Small intestine (tissue), 7 donors: ENCODE results near the gene EIF2S1. TPM values are rescaled to one million over a fixed set of nuclear protein-coding genes. Genes with fewer than 3 reads are reported as not detected.

Experiments
- DNase-seq, 2 donors: peaks; one replicate each; pipeline versions ENCODE4 v3.0.0 to v3.0.0-alpha.2; 2013
- FAIRE-seq: peaks from 2 replicates; lab custom pipeline; 2012; peaks lifted over from hg19 to GRCh38; lab: Jason Lieb, UNC
- H3K27ac ChIP-seq, 3 donors: one replicate each; pipeline ENCODE4 v1.5.1; 2013; ENCODE audit warnings: low read length in 2 of 3, mild to moderate bottlenecking in 2 of 3, control low read depth in 1 of 3, inconsistent platforms in 1 of 3, low read depth in 1 of 3, moderate library complexity in 1 of 3
- H3K27me3 ChIP-seq, 3 donors: one replicate each; pipeline ENCODE4 v1.6.1; 2013; ENCODE audit warnings: low read length in 3 of 3, inconsistent platforms in 1 of 3; ENCODE audit not compliant: control insufficient read depth in 3 of 3, insufficient read depth in 3 of 3
- H3K36me3 ChIP-seq, 3 donors: one replicate each; pipeline ENCODE4 v1.6.1; 2013; ENCODE audit warnings: low read length in 3 of 3, inconsistent platforms in 1 of 3, low read depth in 1 of 3, mild to moderate bottlenecking in 1 of 3, moderate library complexity in 1 of 3; ENCODE audit not compliant: control insufficient read depth in 3 of 3, insufficient read depth in 2 of 3
- H3K4me1 ChIP-seq, 3 donors: one replicate each; pipeline ENCODE4 v1.6.1; 2013; ENCODE audit warnings: low read length in 2 of 3, inconsistent platforms in 1 of 3, low read depth in 1 of 3, mild to moderate bottlenecking in 1 of 3, moderate library complexity in 1 of 3; ENCODE audit not compliant: control insufficient read depth in 3 of 3, insufficient read depth in 2 of 3
- H3K4me3 ChIP-seq, 3 donors: one replicate each; pipeline ENCODE4 v1.5.1; 2013; ENCODE audit warnings: low read length in 3 of 3, control low read depth in 1 of 3, inconsistent platforms in 1 of 3, low read depth in 1 of 3, mild to moderate bottlenecking in 1 of 3, moderate library complexity in 1 of 3
- H3K9me3 ChIP-seq, 2 donors: one replicate each; pipeline ENCODE4 v1.6.1; 2013; ENCODE audit warnings: low read depth in 1 of 2, low read length in 1 of 2; ENCODE audit not compliant: control insufficient read depth in 2 of 2, insufficient read depth in 1 of 2
- WGBS, 3 donors: extraction: QIAGEN DNeasy Blood & Tissue Kit; methylation state at CpG; one replicate each; pipeline ENCODE4 v1.1.7; 2013; 5-methylcytosine and 5-hydroxymethylcytosine counted together
- polyA plus RNA-seq, 4 donors: library from polyadenylated mRNA; stranded (reverse) in 3 of 4; unstranded in 1 of 4; fragments of 200-250 nt in 3 of 4; fragments of 120-200 nt in 1 of 4; gene quantifications; one replicate each; pipeline versions ENCODE4 v1.2.1 to v1.2.3, GENCODE V29; 2013
- donor health status: healthy with polysubstance abuse.
- donor health status: control.
- donor health status: control.
- donor health status: Bipolar disorder and iron deficiency.
- donor health status: healthy.

The EIF2S1 gene
- polyA plus RNA-seq, 4 donors, result 43.6 to 116 (median 69.9) TPM

DNA sequence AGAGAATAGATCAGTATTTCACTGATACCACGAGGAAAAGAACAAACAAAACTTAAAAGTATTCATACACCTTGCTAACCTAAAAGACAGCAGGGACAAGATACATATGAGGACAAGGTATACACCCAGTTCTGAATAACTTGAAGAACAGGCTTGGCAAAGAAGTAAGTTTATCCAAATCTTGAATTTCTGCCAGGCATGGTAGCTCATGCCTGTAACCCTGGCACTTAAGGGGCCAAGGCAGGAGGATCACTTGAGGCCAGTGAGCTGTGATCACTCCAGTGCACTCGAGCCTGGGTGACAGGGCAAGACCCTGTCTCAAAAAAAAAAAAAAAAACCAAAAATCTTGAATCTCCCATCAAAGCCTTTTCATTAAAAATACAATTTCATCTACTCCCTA lies 25.0 kb downstream of the EIF2S1 start:
- H3K27ac ChIP-seq, result no peak overlapping the region
- DNase-seq (no peak), FAIRE-seq (no peak)
- H3K27me3 ChIP-seq, result no peaks in the 10 kb centered on the region
- H3K4me1 ChIP-seq, result no peaks in the 10 kb centered on the region
- H3K9me3 ChIP-seq, result no peaks in the 10 kb centered on the region
- 48 to 70% (median 61%) methylated on average over 2 of the region's 2 CpGs for WGBS, 3 donors
- no peak overlapping the region for H3K4me3 ChIP-seq
- H3K36me3 ChIP-seq, result peaks cover 10 to 25% (median 13%) of the 10 kb centered on the region in 3 donors

DNA sequence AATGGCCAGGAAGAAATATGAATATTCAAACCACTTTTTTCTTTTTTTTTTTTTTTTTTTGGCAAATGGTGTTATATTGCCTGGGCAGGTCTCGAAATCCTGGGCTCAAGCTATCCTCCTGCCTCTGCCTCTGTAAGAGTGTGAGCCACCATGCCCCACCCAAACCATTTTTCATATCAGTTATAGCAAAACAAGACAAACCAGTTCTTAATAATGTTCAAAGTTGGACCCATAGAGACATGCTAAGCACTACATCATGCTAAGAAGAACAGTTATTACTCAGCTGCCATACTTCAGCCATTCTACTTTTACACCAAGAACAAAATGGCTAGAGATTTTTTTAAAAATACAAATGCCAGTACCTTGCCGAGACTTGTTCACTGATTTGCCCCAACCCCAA lies 25.5 kb downstream of the EIF2S1 start:
- no peaks in the 10 kb centered on the region for H3K4me1 ChIP-seq
- H3K9me3 ChIP-seq, result no peaks in the 10 kb centered on the region
- H3K27ac ChIP-seq, result no peak overlapping the region
- WGBS, 3 donors, result 75 to 88% (median 81%) methylated on average over 2 of the region's 2 CpGs
- DNase-seq (peak in 1 of 2 donors; percentile 15), FAIRE-seq (no peak)
- no peak overlapping the region for H3K4me3 ChIP-seq
- H3K27me3 ChIP-seq, result no peaks in the 10 kb centered on the region
- peaks cover 10 to 30% (median 13%) of the 10 kb centered on the region in 3 donors for H3K36me3 ChIP-seq

DNA sequence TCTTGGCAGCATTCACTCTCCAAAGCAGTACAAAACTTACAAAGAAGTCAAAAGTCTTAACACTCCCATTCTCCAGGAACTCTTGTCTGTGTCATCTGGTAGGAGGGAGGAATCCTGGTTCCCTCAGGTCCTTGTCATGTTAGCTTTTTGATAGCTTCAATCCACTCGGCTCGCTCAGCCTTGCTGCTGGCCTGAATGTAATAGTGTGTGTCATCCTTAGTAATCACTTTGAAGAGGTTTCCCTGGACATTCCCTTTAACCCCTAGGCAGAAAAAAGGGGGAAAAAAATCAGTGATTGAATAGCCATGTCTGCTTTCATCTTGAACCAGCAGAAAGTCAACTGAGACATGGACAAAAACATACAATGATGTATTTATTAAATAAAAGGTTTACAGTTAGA lies 27.1 kb downstream of the EIF2S1 start:
- no peaks in the 10 kb centered on the region for H3K9me3 ChIP-seq
- 82 to 96% (median 95%) methylated on average over 2 of the region's 2 CpGs for WGBS, 3 donors
- H3K27ac ChIP-seq, result no peak overlapping the region
- no peak for DNase-seq
- H3K36me3 ChIP-seq, result peaks cover 12 to 43% (median 13%) of the 10 kb centered on the region in 3 donors
- no peak overlapping the region for H3K4me3 ChIP-seq
- no peaks in the 10 kb centered on the region for H3K27me3 ChIP-seq
- FAIRE-seq, result no peak
- H3K4me1 ChIP-seq, result no peaks in the 10 kb centered on the region

- H3K27ac ChIP-seq, result no peak overlapping the region
- peaks cover 5 to 53% (median 11%) of the 10 kb centered on the region in 3 donors for H3K36me3 ChIP-seq
- H3K4me1 ChIP-seq, result no peaks in the 10 kb centered on the region
- no peak for DNase-seq
- H3K4me3 ChIP-seq, result no peak overlapping the region
- WGBS, 3 donors, result 88 to 92% (median 91%) methylated on average over 3 of the region's 3 CpGs
- no peak for FAIRE-seq
- no peaks in the 10 kb centered on the region for H3K27me3 ChIP-seq
- no peaks in the 10 kb centered on the region for H3K9me3 ChIP-seq
Observed at GRCh38 chr14:67389275-67389674, 29.1 kb downstream of the EIF2S1 start.

- Histone ChIP-seq H3K9me3 (no peaks in the 10 kb centered on the region), H3K4me1 (no peaks in the 10 kb centered on the region), H3K36me3 (peaks cover 6 to 58% (median 16%) of the 10 kb centered on the region in 3 donors), H3K27ac (no peak overlapping the region), H3K27me3 (no peaks in the 10 kb centered on the region), H3K4me3 (no peak overlapping the region)
- DNase-seq (no peak), FAIRE-seq (no peak)
- WGBS, 3 donors, result 73 to 79% (median 77%) methylated on average over 1 of the region's 1 CpG
Observed at GRCh38 chr14:67389811-67390534, 29.8 kb downstream of the EIF2S1 start.

GRCh38 chr14:67391268-67391667 lies 31.1 kb downstream of the EIF2S1 start:
- FAIRE-seq, result no peak
- peaks cover 5 to 63% (median 16%) of the 10 kb centered on the region in 3 donors for H3K36me3 ChIP-seq
- no peaks in the 10 kb centered on the region for H3K9me3 ChIP-seq
- no peak overlapping the region for H3K4me3 ChIP-seq
- no peak for DNase-seq
- no peak overlapping the region for H3K27ac ChIP-seq
- H3K4me1 ChIP-seq, result no peaks in the 10 kb centered on the region
- H3K27me3 ChIP-seq, result no peaks in the 10 kb centered on the region
- WGBS, 3 donors, result 60 to 70% (median 67%) methylated on average over 6 of the region's 6 CpGs

DNA sequence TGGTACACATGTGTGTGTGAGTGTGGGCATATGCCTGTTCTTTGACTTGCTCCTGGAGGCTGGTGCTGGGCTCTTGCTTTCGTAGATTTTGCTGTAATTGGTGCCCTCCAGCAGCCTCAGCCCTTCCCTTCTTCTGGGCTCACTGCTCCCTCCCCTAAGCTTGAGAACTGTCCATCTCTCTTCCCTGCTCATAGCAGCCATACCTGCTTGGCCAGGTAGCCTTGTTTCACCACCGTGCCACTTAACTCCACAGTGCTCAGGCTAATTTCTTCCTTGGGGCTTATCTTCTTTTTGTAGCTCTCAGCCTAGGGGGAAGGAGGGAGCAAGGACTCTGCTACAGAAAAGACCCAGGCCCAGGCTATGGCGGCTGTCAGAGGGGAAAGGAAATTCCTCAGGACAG lies 32.0 kb downstream of the EIF2S1 start:
- DNase-seq (no peak), FAIRE-seq (no peak)
- H3K27ac ChIP-seq, result no peak overlapping the region
- no peaks in the 10 kb centered on the region for H3K9me3 ChIP-seq
- no peak overlapping the region for H3K4me3 ChIP-seq
- no peaks in the 10 kb centered on the region for H3K27me3 ChIP-seq
- peaks cover 5 to 64% (median 18%) of the 10 kb centered on the region in 3 donors for H3K36me3 ChIP-seq
- WGBS, 3 donors, result 76 to 87% (median 87%) methylated on average over 3 of the region's 3 CpGs
- H3K4me1 ChIP-seq, result no peaks in the 10 kb centered on the region

DNA sequence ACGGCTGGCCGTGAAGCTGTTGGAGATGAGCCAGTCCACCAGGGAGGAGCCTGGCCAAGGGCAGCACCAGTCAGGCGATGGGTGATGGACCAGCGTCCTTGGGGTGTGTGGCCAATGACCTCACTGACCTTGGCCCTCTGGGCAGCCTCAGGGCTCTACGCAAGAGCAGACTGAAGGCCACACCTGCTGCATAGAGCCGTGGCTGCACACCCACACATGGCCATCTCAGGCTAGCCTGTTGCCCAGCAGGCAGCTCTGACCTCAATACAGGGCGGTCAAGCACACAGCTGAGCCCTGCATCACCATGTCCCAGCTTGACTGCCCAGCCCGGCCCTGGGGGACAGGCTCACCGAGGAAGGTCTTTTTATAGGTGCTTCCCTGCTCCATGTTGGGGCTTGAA lies 32.7 kb downstream of the EIF2S1 start:
- FAIRE-seq (no peak), DNase-seq (no peak)
- no peaks in the 10 kb centered on the region for H3K4me1 ChIP-seq
- H3K4me3 ChIP-seq, result no peak overlapping the region
- no peak overlapping the region for H3K27ac ChIP-seq
- WGBS, 3 donors, result 78 to 81% (median 80%) methylated on average over 9 of the region's 9 CpGs
- H3K36me3 ChIP-seq, result peaks cover 4 to 69% (median 15%) of the 10 kb centered on the region in 3 donors
- no peaks in the 10 kb centered on the region for H3K27me3 ChIP-seq
- H3K9me3 ChIP-seq, result no peaks in the 10 kb centered on the region
